ENCODE data around the gene PRIMA1. TPM values are rescaled to one million over a fixed set of nuclear protein-coding genes. Genes with fewer than 3 reads are reported as not detected.
A peak's percentile ranks its signal among the peaks of the same experiment; 100 is the strongest.

Gene PRIMA1
- total and polyA plus RNA-seq, 7 experiments from 2014 or later = not detected

GRCh38 chr14:93797071-93797470, 8.8 kb upstream of the PRIMA1 start:
- ChIA-PET CTCF (no interaction called here), POLR2A (no interaction called here)
- Histone ChIP-seq H3K27me3 (ENCODE audit: control insufficient read depth in 2 of 2, insufficient read depth in 2 of 2, low read length in 2 of 2) (no peaks in the 10 kb centered on the region), H3K4me3 (ENCODE audit: low read length) (no peak overlapping the region), H3K4me1 (ENCODE audit: control insufficient read depth in 2 of 2, insufficient read depth in 2 of 2, low read length in 2 of 2) (no peaks in the 10 kb centered on the region), H3K27ac (ENCODE audit: low read depth, low read length) (no peak overlapping the region), H3K9me3 (ENCODE audit: control insufficient read depth in 2 of 3, low read length in 3 of 3) (no peaks in the 10 kb centered on the region), H3K36me3 (ENCODE audit: control insufficient read depth in 2 of 3, insufficient read depth in 3 of 3, low read length in 3 of 3) (no peaks in the 10 kb centered on the region)
- Mint-ChIP-seq H3K27me3 (peaks cover 20 to 49% (median 22%) of the 10 kb centered on the region in 5 donors), H3K4me1 (no peaks in the 10 kb centered on the region), H3K9me3 (peaks cover 0 to 4% (median 0%) of the 10 kb centered on the region in 11 donors), H3K4me3 (no peak overlapping the region), H3K27ac (no peak overlapping the region), H3K36me3 (no peaks in the 10 kb centered on the region)
- intact Hi-C loops (cut with micrococcal nuclease) = loop anchor here in 1 of 2 donors (10.0 kb wide), 1 partner anchor 978 kb away; the partner anchor contains the start of gene GSC
- ATAC-seq (no peak), DNase-seq (no peak)

- Mint-ChIP-seq H3K36me3 (no peaks in the 10 kb centered on the region), H3K27me3 (peaks cover 30 to 67% (median 45%) of the 10 kb centered on the region in 5 donors)
- no peaks in the 10 kb centered on the region for H3K27me3 ChIP-seq (ENCODE audit: control insufficient read depth in 2 of 2, insufficient read depth in 2 of 2, low read length in 2 of 2)
Measured at GRCh38 chr14:93794756-93795155, 6.5 kb upstream of the PRIMA1 start.

GRCh38 chr14:93793555-93794324, 5.5 kb upstream of the PRIMA1 start:
- Histone ChIP-seq H3K27me3 (ENCODE audit: control insufficient read depth in 2 of 2, insufficient read depth in 2 of 2, low read length in 2 of 2) (no peaks in the 10 kb centered on the region), H3K27ac (ENCODE audit: low read depth, low read length) (no peak overlapping the region), H3K4me3 (ENCODE audit: low read length) (no peak overlapping the region), H3K9me3 (ENCODE audit: control insufficient read depth in 2 of 3, low read length in 3 of 3) (no peaks in the 10 kb centered on the region), H3K36me3 (ENCODE audit: control insufficient read depth in 2 of 3, insufficient read depth in 3 of 3, low read length in 3 of 3) (no peaks in the 10 kb centered on the region), H3K4me1 (ENCODE audit: control insufficient read depth in 2 of 2, insufficient read depth in 2 of 2, low read length in 2 of 2) (no peaks in the 10 kb centered on the region)
- H3K9me3 Mint-ChIP-seq = peaks cover 0 to 5% (median 0%) of the 10 kb centered on the region in 11 donors
- POLR2A ChIA-PET = no interaction called here
- CTCF ChIA-PET = no interaction called here
- peak overlapping the region in 1 of 9 donors; percentile 53 for H3K27ac Mint-ChIP-seq
- DNase-seq (no peak), ATAC-seq (no peak)
- peaks cover 0 to 5% (median 4%) of the 10 kb centered on the region in 7 donors for H3K4me1 Mint-ChIP-seq
- H3K36me3 Mint-ChIP-seq = peaks cover 0 to 4% (median 0%) of the 10 kb centered on the region in 5 donors
- H3K27me3 Mint-ChIP-seq = peaks cover 31 to 65% (median 47%) of the 10 kb centered on the region in 5 donors
- intact Hi-C loops (cut with micrococcal nuclease) = loop anchor here in 1 of 2 donors (10.0 kb wide), 1 partner anchor 981 kb away; the partner anchor contains the start of gene GSC
- no peak overlapping the region for H3K4me3 Mint-ChIP-seq

More at GRCh38 chr14:93794756-93795155, 6.5 kb upstream of the PRIMA1 start:
- H3K4me3 Mint-ChIP-seq = no peak overlapping the region
- intact Hi-C loops (cut with micrococcal nuclease) = loop anchor here in 1 of 2 donors (10.0 kb wide), 1 partner anchor 980 kb away; the partner anchor contains the start of gene GSC
- no peaks in the 10 kb centered on the region for H3K36me3 ChIP-seq (ENCODE audit: control insufficient read depth in 2 of 3, insufficient read depth in 3 of 3, low read length in 3 of 3)
- H3K27ac Mint-ChIP-seq = no peak overlapping the region
- ChIA-PET CTCF (no interaction called here), POLR2A (no interaction called here)
- H3K27ac ChIP-seq (ENCODE audit: low read depth, low read length) = no peak overlapping the region
- DNase-seq (no peak), ATAC-seq (no peak)
- no peaks in the 10 kb centered on the region for H3K4me1 Mint-ChIP-seq
- H3K4me3 ChIP-seq (ENCODE audit: low read length) = no peak overlapping the region
- H3K9me3 ChIP-seq (ENCODE audit: control insufficient read depth in 2 of 3, low read length in 3 of 3) = no peaks in the 10 kb centered on the region
- H3K4me1 ChIP-seq (ENCODE audit: control insufficient read depth in 2 of 2, insufficient read depth in 2 of 2, low read length in 2 of 2) = no peaks in the 10 kb centered on the region
- H3K9me3 Mint-ChIP-seq = peaks cover 0 to 5% (median 0%) of the 10 kb centered on the region in 11 donors

GRCh38 chr14:93792391-93792790, 4.1 kb upstream of the PRIMA1 start:
- Mint-ChIP-seq H3K4me1 (peaks cover 0 to 10% (median 4%) of the 10 kb centered on the region in 7 donors), H3K27me3 (peaks cover 31 to 64% (median 49%) of the 10 kb centered on the region in 5 donors), H3K9me3 (peaks cover 0 to 4% (median 0%) of the 10 kb centered on the region in 11 donors), H3K4me3 (no peak overlapping the region), H3K36me3 (peaks cover 0 to 4% (median 0%) of the 10 kb centered on the region in 5 donors), H3K27ac (no peak overlapping the region)
- Histone ChIP-seq H3K4me3 (ENCODE audit: low read length) (no peak overlapping the region), H3K4me1 (ENCODE audit: control insufficient read depth in 2 of 2, insufficient read depth in 2 of 2, low read length in 2 of 2) (no peaks in the 10 kb centered on the region), H3K27me3 (ENCODE audit: control insufficient read depth in 2 of 2, insufficient read depth in 2 of 2, low read length in 2 of 2) (no peaks in the 10 kb centered on the region), H3K27ac (ENCODE audit: low read depth, low read length) (no peak overlapping the region), H3K36me3 (ENCODE audit: control insufficient read depth in 2 of 3, insufficient read depth in 3 of 3, low read length in 3 of 3) (no peaks in the 10 kb centered on the region), H3K9me3 (ENCODE audit: control insufficient read depth in 2 of 3, low read length in 3 of 3) (no peaks in the 10 kb centered on the region)
- ChIA-PET CTCF (no interaction called here), POLR2A (no interaction called here)
- no peak for ATAC-seq
- DNase-seq = no peak
- intact Hi-C loops (cut with micrococcal nuclease) = loop anchor here in 1 of 2 donors (10.0 kb wide), 1 partner anchor 982 kb away; the partner anchor contains the start of gene GSC

- peaks cover 36 to 70% (median 56%) of the 10 kb centered on the region in 5 donors for H3K27me3 Mint-ChIP-seq
- peaks cover 0 to 4% (median 0%) of the 10 kb centered on the region in 5 donors for H3K36me3 Mint-ChIP-seq
- H3K4me3 ChIP-seq (ENCODE audit: low read length) = no peak overlapping the region
- H3K4me1 Mint-ChIP-seq = peaks cover 0 to 10% (median 4%) of the 10 kb centered on the region in 7 donors
- intact Hi-C loops (cut with micrococcal nuclease) = loop anchor here in 1 of 2 donors (10.0 kb wide), 1 partner anchor 984 kb away; the partner anchor contains the start of gene GSC
- peak overlapping the region in 1 of 10 donors; percentile 3 for H3K4me3 Mint-ChIP-seq
- no peak overlapping the region for H3K27ac ChIP-seq (ENCODE audit: low read depth, low read length)
- ATAC-seq (no peak), DNase-seq (no peak)
- H3K36me3 ChIP-seq (ENCODE audit: control insufficient read depth in 2 of 3, insufficient read depth in 3 of 3, low read length in 3 of 3) = no peaks in the 10 kb centered on the region
- no peak overlapping the region for H3K27ac Mint-ChIP-seq
- ChIA-PET CTCF (no interaction called here), POLR2A (no interaction called here)
- no peaks in the 10 kb centered on the region for H3K27me3 ChIP-seq (ENCODE audit: control insufficient read depth in 2 of 2, insufficient read depth in 2 of 2, low read length in 2 of 2)
- H3K9me3 ChIP-seq (ENCODE audit: control insufficient read depth in 2 of 3, low read length in 3 of 3) = no peaks in the 10 kb centered on the region
- no peaks in the 10 kb centered on the region for H3K4me1 ChIP-seq (ENCODE audit: control insufficient read depth in 2 of 2, insufficient read depth in 2 of 2, low read length in 2 of 2)
- peaks cover 0 to 4% (median 0%) of the 10 kb centered on the region in 11 donors for H3K9me3 Mint-ChIP-seq
Measured at GRCh38 chr14:93790966-93791365, 2.7 kb upstream of the PRIMA1 start.

GRCh38 chr14:93789228-93790130, 1.2 kb upstream of the PRIMA1 start:
- Histone ChIP-seq H3K4me3 (ENCODE audit: low read length) (no peak overlapping the region), H3K36me3 (ENCODE audit: control insufficient read depth in 2 of 3, insufficient read depth in 3 of 3, low read length in 3 of 3) (no peaks in the 10 kb centered on the region), H3K27ac (ENCODE audit: low read depth, low read length) (no peak overlapping the region), H3K9me3 (ENCODE audit: control insufficient read depth in 2 of 3, low read length in 3 of 3) (no peaks in the 10 kb centered on the region), H3K4me1 (ENCODE audit: control insufficient read depth in 2 of 2, insufficient read depth in 2 of 2, low read length in 2 of 2) (no peaks in the 10 kb centered on the region), H3K27me3 (ENCODE audit: control insufficient read depth in 2 of 2, insufficient read depth in 2 of 2, low read length in 2 of 2) (no peaks in the 10 kb centered on the region)
- ChIA-PET CTCF (no interaction called here), POLR2A (no interaction called here)
- peaks cover 46 to 73% (median 66%) of the 10 kb centered on the region in 5 donors for H3K27me3 Mint-ChIP-seq
- ATAC-seq (no peak), DNase-seq (no peak)
- H3K4me1 Mint-ChIP-seq = peaks cover 0 to 10% (median 4%) of the 10 kb centered on the region in 7 donors
- intact Hi-C loops (cut with micrococcal nuclease) = loop anchor here in 1 of 2 donors (10.0 kb wide), 1 partner anchor 985 kb away; the partner anchor contains the start of gene GSC
- H3K9me3 Mint-ChIP-seq = peaks cover 0 to 4% (median 0%) of the 10 kb centered on the region in 11 donors
- H3K4me3 Mint-ChIP-seq = peak overlapping the region in 1 of 10 donors; percentile 57
- H3K36me3 Mint-ChIP-seq = peaks cover 0 to 4% (median 0%) of the 10 kb centered on the region in 5 donors
- H3K27ac Mint-ChIP-seq = no peak overlapping the region

Measured in naive thymus-derived CD4-positive, alpha-beta T cell (primary cell).